Amygdala (tissue), 56 donors: ENCODE results near the gene ADAM12.

Experiments
- DNase-seq, 56 donors: peaks; one replicate each; lab custom pipeline; 2025; lab: John Stamatoyannopoulos, UW

Gene ADAM12

GRCh38 chr10:126158133-126158892 is 230.0 kb downstream of the ADAM12 start:
- DNase-seq: no peak

- DNase-seq: no peak
These were observed 231.1 kb downstream of the ADAM12 start for GRCh38 chr10:126157189-126157588.

GRCh38 chr10:126156503-126156902 is 231.8 kb downstream of the ADAM12 start:
- DNase-seq: no peak

DNA sequence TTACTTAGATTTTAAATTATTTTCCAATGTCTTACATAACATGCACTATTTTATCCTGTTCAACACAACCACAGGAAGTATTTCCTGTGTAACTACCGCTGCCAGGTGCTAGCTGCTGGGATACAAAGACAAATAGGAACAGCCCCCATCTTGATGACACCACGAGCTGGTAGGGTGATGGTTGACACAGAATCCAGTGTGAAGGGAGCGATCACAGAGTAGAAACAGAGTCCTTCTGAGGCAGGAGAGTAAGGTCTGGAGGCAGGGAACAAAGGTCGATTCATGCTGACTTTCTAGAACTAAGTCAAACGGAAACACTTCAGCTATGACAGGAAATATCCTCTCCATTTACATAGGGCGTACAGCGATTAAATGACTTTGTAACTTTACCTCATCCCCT is 232.3 kb downstream of the ADAM12 start:
- no peak for DNase-seq

- no peak for DNase-seq
These were observed 232.7 kb downstream of the ADAM12 start for GRCh38 chr10:126155528-126155927.

DNA sequence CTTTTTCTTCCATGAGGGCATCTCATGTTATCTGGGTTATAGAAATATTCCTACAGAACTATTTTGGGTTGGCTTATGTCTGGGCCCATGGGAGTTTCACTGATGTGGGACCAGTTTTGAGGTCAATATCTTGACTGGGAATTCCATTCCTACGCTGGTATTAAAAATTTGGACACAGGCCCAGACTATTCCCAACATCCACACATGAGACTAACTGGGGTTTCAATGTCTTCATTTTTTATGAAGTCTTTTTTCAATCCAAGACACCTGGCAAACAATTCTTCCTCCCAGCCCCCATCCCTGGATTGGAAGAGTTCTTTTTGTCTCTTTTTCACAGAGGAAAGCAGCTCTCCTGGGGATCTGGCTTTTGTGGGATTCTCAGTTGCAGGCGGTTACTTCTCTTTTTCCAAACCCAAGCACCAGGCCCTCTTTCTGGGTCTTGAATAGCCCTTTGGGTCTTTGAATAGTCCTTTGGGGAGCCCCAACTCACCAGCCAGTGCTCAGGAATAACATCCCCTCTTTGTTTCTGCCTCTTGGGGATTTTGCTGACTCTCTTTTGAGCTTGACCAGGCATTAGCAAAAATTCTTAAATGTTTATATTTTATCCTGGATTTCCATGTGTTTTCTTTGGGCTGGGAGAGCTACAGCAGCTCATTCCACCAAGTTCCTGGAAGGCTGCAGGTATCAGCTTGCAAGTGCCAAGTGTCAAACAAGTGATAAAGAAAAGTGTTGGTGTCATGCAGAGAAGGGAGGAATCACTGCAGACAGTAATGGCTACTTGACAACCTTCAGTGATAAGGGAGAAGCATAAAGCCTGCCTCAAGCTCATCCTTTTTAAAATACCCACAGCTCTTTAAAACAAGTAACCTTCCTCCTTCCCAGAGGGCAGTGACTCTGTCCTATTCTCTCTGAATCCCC is 234.3 kb downstream of the ADAM12 start:
- DNase-seq: no peak

DNA sequence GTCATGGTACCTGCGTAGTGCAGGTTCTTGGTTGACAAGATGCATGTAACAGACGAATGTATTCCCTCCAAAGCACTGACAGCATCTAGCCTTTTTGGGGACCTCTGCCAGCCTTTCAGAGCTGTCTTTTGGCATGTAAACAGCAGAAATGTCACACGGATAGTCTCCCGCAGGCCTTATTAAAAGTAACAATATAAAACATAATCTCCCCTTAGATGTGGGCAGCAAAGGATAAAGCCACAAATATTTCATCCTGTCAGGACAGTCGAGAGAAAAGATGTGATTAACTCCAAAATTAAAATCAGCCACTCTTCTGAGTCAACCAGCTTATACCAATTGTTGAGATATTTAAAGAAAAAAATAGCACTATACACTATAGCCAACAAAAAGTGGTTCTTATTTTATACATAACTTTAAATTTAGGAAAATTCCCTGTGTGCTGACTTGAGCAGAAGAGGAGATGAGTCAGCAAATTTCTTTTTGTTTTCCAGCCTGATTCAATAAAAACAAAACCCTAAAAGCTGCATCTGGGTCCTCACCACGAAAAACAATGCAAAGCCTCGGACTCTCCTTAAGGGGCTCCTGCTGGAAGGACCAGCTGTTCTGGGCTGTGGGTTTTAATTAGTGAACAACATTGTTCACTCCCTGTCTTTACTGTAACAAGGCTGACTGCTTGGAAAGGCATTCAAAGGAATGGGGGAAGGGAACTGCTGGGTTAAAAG is 240.2 kb downstream of the ADAM12 start:
- DNase-seq: no peak

- no peak for DNase-seq
These were observed 241.5 kb downstream of the ADAM12 start for GRCh38 chr10:126146771-126147170.

DNA sequence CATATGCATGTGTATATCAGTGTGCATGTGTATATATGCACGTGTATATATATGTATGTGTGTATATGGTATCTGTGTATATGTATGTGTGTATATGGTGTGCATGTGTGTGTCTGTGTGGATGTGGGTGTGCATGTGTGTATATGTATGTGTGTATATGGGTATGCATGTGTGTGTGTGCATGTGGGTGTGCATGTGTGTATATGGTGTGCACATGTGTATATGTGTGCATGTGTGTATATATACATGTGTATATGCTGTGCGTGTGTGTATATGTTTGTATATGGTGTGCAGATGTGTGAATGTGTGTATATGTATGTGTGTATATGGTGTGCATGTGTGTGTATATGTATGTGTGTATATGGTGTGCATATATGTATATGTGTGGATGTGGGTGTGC is 245.2 kb downstream of the ADAM12 start:
- no peak for DNase-seq

GRCh38 chr10:126140746-126141273 is 247.5 kb downstream of the ADAM12 start:
- no peak for DNase-seq

GRCh38 chr10:126137562-126138221 is 250.6 kb downstream of the ADAM12 start:
- DNase-seq: no peak

DNA sequence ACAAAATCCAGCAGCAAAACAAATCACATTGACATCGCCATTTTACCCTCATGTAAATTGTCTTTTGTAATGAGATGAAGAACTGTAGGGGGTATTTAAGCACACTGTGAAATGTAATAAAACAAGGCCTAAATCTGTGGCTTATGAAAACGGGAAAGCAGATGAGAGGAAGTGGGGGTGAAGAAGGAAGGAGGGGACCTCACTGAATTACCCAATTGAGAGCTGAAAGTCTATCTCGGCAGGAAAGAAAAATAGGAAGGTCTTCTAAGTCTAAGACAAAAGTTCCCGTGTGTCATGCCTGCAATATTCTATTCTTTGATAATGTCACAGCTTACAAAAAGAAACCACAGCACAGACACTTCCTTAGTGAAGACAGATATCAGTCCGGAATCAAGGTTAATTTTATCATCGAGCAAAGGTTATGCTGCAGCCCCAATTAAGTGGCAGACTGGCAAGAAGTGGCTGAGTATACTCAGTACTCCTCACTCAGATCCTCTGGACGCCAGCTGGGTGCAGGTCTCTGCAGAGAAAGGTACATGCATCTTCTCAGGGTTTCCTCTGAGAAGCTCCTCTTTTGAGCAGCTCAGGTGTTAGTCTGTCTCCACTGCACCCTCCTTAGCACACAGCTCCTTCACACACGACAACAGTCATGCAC is 252.2 kb downstream of the ADAM12 start:
- DNase-seq: no peak

DNA sequence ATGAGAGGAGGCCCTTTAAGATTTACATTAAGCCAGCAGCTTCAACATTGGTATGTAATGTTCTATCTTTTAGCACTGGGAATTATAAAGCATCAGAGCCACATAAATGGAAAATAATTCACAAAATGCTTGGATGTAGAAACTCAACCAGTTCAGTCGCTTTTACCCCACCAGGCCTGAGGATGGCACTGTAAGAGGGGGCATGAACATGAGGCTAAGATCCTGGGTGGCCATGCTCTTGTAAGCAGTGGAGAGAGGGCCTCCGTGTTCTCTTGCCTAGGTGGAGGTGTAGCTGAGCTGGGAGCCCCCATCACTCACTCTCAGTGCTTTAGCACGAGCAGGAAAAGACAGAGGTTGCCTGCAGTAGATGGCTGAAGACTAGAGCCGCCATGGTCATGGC is 253.1 kb downstream of the ADAM12 start:
- DNase-seq: no peak

DNA sequence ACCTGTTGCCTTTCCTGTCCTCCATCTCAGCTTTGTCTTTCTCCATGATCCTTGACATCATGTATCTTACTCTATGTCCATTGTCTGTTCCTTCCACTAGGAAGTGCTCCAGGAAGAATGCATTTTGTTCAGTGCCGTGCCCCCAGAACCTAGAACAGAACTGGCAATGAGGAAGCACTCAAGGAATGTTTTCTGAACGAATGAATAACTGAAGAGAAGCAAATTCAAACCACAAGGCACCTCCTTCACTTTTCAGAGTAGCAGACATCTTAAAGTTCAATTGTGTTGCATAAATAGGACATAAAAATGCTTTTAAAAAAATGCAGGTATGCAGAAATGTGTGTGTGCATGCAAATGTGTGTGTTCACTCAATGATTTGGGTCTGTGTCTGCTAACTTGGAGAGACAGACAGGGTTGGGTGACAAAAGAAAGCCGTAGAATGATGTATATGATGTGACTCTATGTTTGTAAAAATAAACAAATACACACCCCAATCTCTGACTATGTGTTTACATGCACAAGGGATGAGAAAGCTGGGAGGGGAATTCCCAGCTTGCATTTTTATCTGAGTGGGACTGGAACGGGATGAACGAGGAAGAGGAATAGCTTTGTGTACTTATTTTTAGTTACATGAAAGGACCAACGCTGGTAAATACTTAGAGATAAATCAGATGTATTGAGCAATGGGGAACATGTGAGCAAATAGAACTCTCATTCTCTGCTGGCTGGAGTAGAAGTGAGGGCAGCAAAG is 254.2 kb downstream of the ADAM12 start:
- DNase-seq: no peak

DNA sequence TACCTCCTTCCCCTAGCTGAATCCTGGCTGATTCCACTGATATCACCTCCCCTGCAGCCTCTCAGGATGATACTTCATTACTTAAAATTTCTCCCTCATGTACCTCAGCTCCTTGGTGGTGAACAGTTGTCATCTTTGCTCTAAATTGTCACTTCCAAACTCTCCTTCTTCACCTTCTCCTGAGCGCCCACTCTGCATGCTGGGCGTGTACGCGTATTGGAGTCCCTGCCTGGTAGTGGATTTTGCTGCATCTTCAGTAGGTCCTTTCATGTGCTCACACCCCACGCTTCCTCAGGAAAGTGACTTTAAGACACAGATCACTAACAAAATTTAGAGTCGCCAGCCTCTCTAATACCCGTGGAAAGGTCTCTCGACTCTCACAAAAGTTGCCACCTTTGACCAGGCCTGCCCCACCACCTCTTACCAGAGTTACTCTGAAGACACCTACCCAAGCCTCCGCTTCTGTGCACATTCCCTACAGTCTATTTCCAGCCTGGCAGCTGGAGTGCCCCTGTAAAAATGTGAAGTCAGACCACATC is 255.1 kb downstream of the ADAM12 start:
- no peak for DNase-seq

DNA sequence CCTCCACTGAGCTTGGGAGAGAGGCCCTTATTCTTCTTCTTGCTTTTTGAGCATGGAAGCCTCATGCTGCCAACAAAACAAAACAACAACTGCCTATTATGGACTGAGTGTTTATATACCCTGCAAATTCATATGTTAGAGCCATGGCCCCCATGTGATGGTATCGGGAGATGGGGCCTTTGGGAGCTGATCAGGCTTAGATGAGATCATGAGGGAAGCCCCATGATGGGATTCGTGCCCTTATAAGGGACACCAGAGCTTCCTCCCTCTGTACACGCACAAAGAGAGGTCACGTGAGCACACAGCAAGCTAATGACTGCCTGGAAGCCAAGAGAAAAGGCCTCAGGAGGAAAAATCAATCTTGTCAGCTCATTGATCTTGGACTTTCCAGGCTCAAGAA is 256.9 kb downstream of the ADAM12 start:
- DNase-seq: no peak

- no peak for DNase-seq
These were observed 258.0 kb downstream of the ADAM12 start for GRCh38 chr10:126130271-126130710.

DNA sequence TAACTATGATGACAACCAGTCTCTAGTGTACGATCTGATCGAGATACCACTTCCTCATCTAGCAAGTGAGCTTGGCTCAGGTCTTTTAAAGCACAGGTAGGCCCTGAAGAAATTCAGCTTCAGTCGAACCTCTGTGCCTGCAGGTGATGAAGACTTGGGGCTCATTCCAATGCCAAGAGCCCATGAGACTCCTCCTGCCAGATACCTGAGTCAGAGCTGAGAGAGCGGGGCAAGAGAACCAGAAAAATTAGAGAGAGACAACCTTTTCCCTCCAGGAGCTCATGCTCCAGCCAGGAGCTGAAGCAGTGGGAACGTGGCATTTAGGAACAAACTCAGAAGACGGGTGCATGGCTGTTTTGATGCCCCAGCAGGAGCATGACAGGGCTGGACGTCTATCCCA is 259.3 kb downstream of the ADAM12 start:
- DNase-seq: no peak

- DNase-seq: no peak
These were observed 259.7 kb downstream of the ADAM12 start for GRCh38 chr10:126128581-126128980.
